Endothelial cell of umbilical vein (primary cell): Measurements from ENCODE around the gene RINL. TPM values are rescaled to one million over a fixed set of nuclear protein-coding genes. Genes with fewer than 3 reads are reported as not detected.

Experiments used
- BruUV-seq: library from RNA; stranded (reverse); fragments of 400-500 nt; replicated peaks from 2 replicates; lab custom pipeline; 2021; lab: Mats Ljungman, UMichigan
- CTCF ChIA-PET: fragments of 300-600, 350-600 bp; sonication (Branson Sonifier 250); formaldehyde crosslinking; loops from one replicate; lab custom pipeline; 2021; ENCODE audit warnings: antibody characterized with exemption, inconsistent platforms; lab: Charles Lee
- POLR2A ChIA-PET: fragments of 300-600, 350-600 bp; sonication (Branson Sonifier 250); formaldehyde crosslinking; loops from one replicate; lab custom pipeline; 2021; ENCODE audit warnings: antibody characterized with exemption, inconsistent platforms; lab: Charles Lee
- DNase-seq: peaks from one replicate; pipeline ENCODE4 v3.0.0-alpha.2; 2011; ENCODE audit warnings: low read depth, low spot score
- FAIRE-seq: peaks from 2 replicates; lab custom pipeline; 2011; peaks lifted over from hg19 to GRCh38; lab: Jason Lieb, UNC
- H2AFZ ChIP-seq: 2 replicates; pipeline ENCODE4 v1.6.0; 2012; ENCODE audit warnings: low read depth, low read length, control low read depth, inconsistent platforms
- H3K27ac ChIP-seq: 2 replicates; pipeline ENCODE4 v1.5.1; 2011; ENCODE audit warnings: low read depth, mild to moderate bottlenecking, control low read depth, low read length, moderate library complexity; ENCODE audit not compliant: insufficient read depth
- H3K27me3 ChIP-seq, 2 experiments: 2 replicates each; pipeline versions ENCODE4 v1.6.0 to v1.6.1; 2011; ENCODE audit warnings: low read length in 2 of 2, mixed read lengths in 1 of 2; ENCODE audit not compliant: control insufficient read depth in 2 of 2, insufficient read depth in 2 of 2
- H3K36me3 ChIP-seq, 2 experiments: 2 replicates in 1 of 2; 3 replicates in 1 of 2; pipeline ENCODE4 v1.5.1; 2011; ENCODE audit warnings: low read length in 2 of 2, mild to moderate bottlenecking in 1 of 2, moderate library complexity in 1 of 2; ENCODE audit not compliant: control insufficient read depth in 2 of 2, insufficient read depth in 2 of 2; ENCODE audit errors: extremely low read depth in 1 of 2
- H3K4me1 ChIP-seq: 3 replicates; pipeline ENCODE4 v1.5.1; 2011; ENCODE audit warnings: mild to moderate bottlenecking, low read length; ENCODE audit not compliant: control insufficient read depth, insufficient read depth; ENCODE audit errors: extremely low read depth
- H3K4me2 ChIP-seq: 2 replicates; pipeline ENCODE4 v1.6.1; 2011; ENCODE audit warnings: low read length, control low read depth, mixed read lengths; ENCODE audit not compliant: insufficient read depth
- H3K4me3 ChIP-seq, 3 experiments: fragments of 200-600 bp in 1 of 3; sonication (generic), shearing (Covaris generic) in 1 of 3; replicated peaks in 1 of 3; 2 replicates each; pipeline ENCODE4 v1.5.1; 2011 to 2016; ENCODE audit warnings: control low read depth in 3 of 3, low read length in 3 of 3, mild to moderate bottlenecking in 2 of 3, inconsistent platforms in 1 of 3, low read depth in 1 of 3, moderate library complexity in 1 of 3; ENCODE audit not compliant: insufficient read depth in 1 of 3
- H3K79me2 ChIP-seq: 2 replicates; pipeline ENCODE4 v1.6.0; 2012; ENCODE audit warnings: low read length, inconsistent platforms; ENCODE audit not compliant: control insufficient read depth, insufficient read depth
- H3K9ac ChIP-seq: replicated peaks from 2 replicates; pipeline ENCODE3; 2011; ENCODE audit warnings: low read length, control low read depth; ENCODE audit not compliant: insufficient read depth; ENCODE audit errors: extremely low read depth
- H3K9me1 ChIP-seq: replicated peaks from 3 replicates; pipeline ENCODE4 v1.6.0; 2011; ENCODE audit warnings: mild to moderate bottlenecking, low read length; ENCODE audit not compliant: control insufficient read depth, insufficient read depth; ENCODE audit errors: extremely low read depth
- H3K9me3 ChIP-seq: replicated peaks from 2 replicates; pipeline ENCODE4 v1.5.1; 2012; ENCODE audit warnings: low read length, inconsistent platforms; ENCODE audit not compliant: control insufficient read depth, insufficient read depth
- H4K20me1 ChIP-seq: replicated peaks from 2 replicates; pipeline ENCODE3; 2011; ENCODE audit warnings: mild to moderate bottlenecking, low read length; ENCODE audit not compliant: control insufficient read depth, insufficient read depth; ENCODE audit errors: extremely low read depth
- CTCF ChIP-seq, 2 donors: IDR thresholded peaks; 1 replicate in 1 of 2; 2 replicates in 1 of 2; pipeline ENCODE4 v1.5.1; 2011; ENCODE audit warnings: low read length in 2 of 2, mild to moderate bottlenecking in 2 of 2, moderate library complexity in 2 of 2, control low read depth in 1 of 2, inconsistent platforms in 1 of 2, low read depth in 1 of 2; ENCODE audit not compliant: insufficient read depth in 1 of 2; ENCODE audit errors: extremely low read depth in 1 of 2
- MAX ChIP-seq: IDR thresholded peaks from 2 replicates; pipeline ENCODE4 v1.6.1; 2011; ENCODE audit not compliant: insufficient read depth, insufficient read length
- dilution Hi-C: fragments of 300-500 bp; cut with MboI; formaldehyde crosslinking; loops from one replicate; pipeline ENCODE4 v1.15.0; 2019; ENCODE audit warnings: low sequenced_read_pairs; ENCODE audit not compliant: extremely low pct_ligation_motif_present
- intact Hi-C: fragments of 100-400 bp; cut with micrococcal nuclease; formaldehyde crosslinking; loops from one replicate; pipeline ENCODE4 v1.10.0; 2022
- polyA plus RNA-seq, 4 experiments: library from polyadenylated mRNA; depleted of rRNA in 3 of 4; stranded (reverse) in 3 of 4; unstranded in 1 of 4; fragments of >200 nt; gene quantifications; 2 replicates each; pipeline versions ENCODE4 v1.2.1 to v1.2.3, GENCODE V29; 2011 to 2012; ENCODE audit warnings: missing spikeins in 1 of 4
- total RNA-seq: library from RNA; stranded (reverse); gene quantifications from 2 replicates; pipeline ENCODE4 v1.2.3, GENCODE V29; 2021

The RINL gene
- total and polyA plus RNA-seq, 2 donors (not counting 3 experiments of a cell fraction or from before 2014, with no cell fraction given), result 5.3 to 10.1 TPM

GRCh38 chr19:38869160-38869835 lies 8.8 kb downstream of the RINL start:
- no peak overlapping the region for H3K9ac ChIP-seq
- CTCF ChIA-PET, result interaction anchor here (0.6 to 3.8 kb wide), 13 partner anchors 10 to 351 kb away, joined by 3 to 14 read pairs (median 5); partner anchors contain the start of genes ECH1, MRPS12 and SARS2

More at GRCh38 chr19:38869160-38869835, 8.8 kb downstream of the RINL start:
- peaks cover 17% of the 10 kb centered on the region for H3K4me1 ChIP-seq
- no peaks in the 10 kb centered on the region for H4K20me1 ChIP-seq
- no TSS peak for BruUV-seq
- FAIRE-seq (no peak), DNase-seq (no peak)
- peak overlapping the region; percentile 3 to 40 (median 33) for H3K4me3 ChIP-seq
- intact Hi-C loops (loop anchor here (1.0 kb wide), 2 partner anchors 19 to 38 kb away; partner anchors contain the start of gene ECH1), dilution Hi-C loops (no loop called here)
- H3K36me3 ChIP-seq, result no peaks in the 10 kb centered on the region
- POLR2A ChIA-PET, result interaction anchor here (0.6 kb wide), 1 partner anchor 264 kb away, joined by 4 read pairs; no protein-coding TSS in a partner anchor
- TF ChIP-seq CTCF (IDR thresholded peaks at IDR 0.05; ENCODE audit: extremely low read depth in 1 of 2, insufficient read depth in 1 of 2, low read depth in 1 of 2, low read length in 2 of 2) (no peak), MAX (peak; percentile 62)
- peak overlapping the region; percentile 78 for H3K4me2 ChIP-seq
- no peaks in the 10 kb centered on the region for H3K79me2 ChIP-seq
- H3K9me1 ChIP-seq, result no peaks in the 10 kb centered on the region
- peak overlapping the region; percentile 96 for H2AFZ ChIP-seq
- H3K27me3 ChIP-seq, result no peaks in the 10 kb centered on the region
- no peak overlapping the region for H3K27ac ChIP-seq
- no peaks in the 10 kb centered on the region for H3K9me3 ChIP-seq
